Adrenal gland (tissue), 12 donors: ENCODE measurements around the gene KLF16. TPM values are rescaled to one million over a fixed set of nuclear protein-coding genes. Genes with fewer than 3 reads are reported as not detected.

Experiments used
- DNase-seq, 7 donors: peaks; one replicate each; pipeline ENCODE4 v3.0.0-alpha.2; 2019 to 2020
- H3K27ac ChIP-seq, 5 donors: fragments of 200-600 bp; sonication (generic) in 4 of 5; 1 replicate in 3 of 5; 2 replicates in 2 of 5; pipeline versions ENCODE4 v1.5.1 to v1.8.0; 2016 to 2020; ENCODE audit warnings: mild to moderate bottlenecking in 1 of 5
- H3K27me3 ChIP-seq: fragments of 200-600 bp; 2 replicates; pipeline ENCODE4 v1.8.0; 2021
- H3K36me3 ChIP-seq, 2 donors: fragments of 200-600 bp; replicated peaks in 1 of 2; 1 replicate in 1 of 2; 2 replicates in 1 of 2; pipeline versions ENCODE4 v1.5.1 to v1.8.0; 2018 to 2022
- H3K4me1 ChIP-seq, 2 donors: fragments of 200-600 bp; replicated peaks in 1 of 2; 1 replicate in 1 of 2; 2 replicates in 1 of 2; pipeline versions ENCODE4 v1.5.1 to v1.8.0; 2018 to 2021
- H3K4me3 ChIP-seq, 4 donors: fragments of 200-600 bp; sonication (generic) in 3 of 4; one replicate each; pipeline ENCODE4 v1.5.1; 2016 to 2018
- H3K9me3 ChIP-seq, 3 donors: fragments of 200-600 bp; sonication (generic) in 1 of 3; replicated peaks in 1 of 3; 1 replicate in 2 of 3; 2 replicates in 1 of 3; pipeline versions ENCODE4 v1.5.1 to v1.8.0; 2016 to 2021
- CTCF ChIP-seq, 6 experiments: fragments of 450-650 bp in 4 of 6; fragments of 200-600 bp in 2 of 6; sonication (generic) in 1 of 6; IDR thresholded peaks; 1 replicate in 5 of 6; 2 replicates in 1 of 6; pipeline versions ENCODE4 v1.5.1 to v1.8.0; 2016 to 2021; ENCODE audit warnings: antibody characterized with exemption in 6 of 6, mild to moderate bottlenecking in 2 of 6, moderate library complexity in 1 of 6
- POLR2A ChIP-seq, 2 donors: fragments of 450-650 bp; IDR thresholded peaks; one replicate each; pipeline ENCODE4 v1.6.1; 2017; ENCODE audit warnings: antibody characterized with exemption in 2 of 2, mild to moderate bottlenecking in 2 of 2, moderate library complexity in 1 of 2
- WGBS, 4 donors: extraction: QIAGEN DNeasy Blood & Tissue Kit in 2 of 4; methylation state at CpG; one replicate each; pipeline versions ENCODE4 v1.1.5 to v1.1.7; 2013 to 2017; 5-methylcytosine and 5-hydroxymethylcytosine counted together
- intact Hi-C, 2 donors: fragments of 100-400 bp; cut with DNase I; formaldehyde crosslinking; loops; one replicate each; pipeline versions ENCODE4 v1.14.1 to v1.15.0; 2022 to 2023
- polyA plus RNA-seq, 3 donors: library from polyadenylated mRNA; stranded (reverse); fragments of 200-250 nt in 2 of 3; fragments of 350-450 nt in 1 of 3; fragmentation: Illumina TruSeq in 1 of 3; extraction: RNeasy Lipid Tissue Mini Kit (QIAGEN cat#74804) in 1 of 3; gene quantifications; one replicate each; pipeline ENCODE4 v1.2.3, GENCODE V29; 2013 to 2014
- total RNA-seq, 9 donors: library from RNA; depleted of rRNA in 4 of 9; stranded (reverse); fragments of >200 nt in 4 of 9; fragments of 120-200 nt in 1 of 9; fragmentation: NEBNext Ultra II Directional in 1 of 9; extraction: Animal tissue kit (Norgen Biotek cat#: 25700) in 1 of 9; gene quantifications; one replicate each; pipeline versions ENCODE4 v1.1.0 to v1.2.4, GENCODE V29; 2013 to 2023
- donor health status: healthy with polysubstance abuse.
- donor health status: Bipolar disorder and iron deficiency.
- donor health status: DM: yes; HTN: yes; CAD: no.
- donor health status: DM: no; HTN: no; CAD: no.
- donor health status: DM: no; HTN: no; CAD: no.
- donor health status: DM: yes; HTN: yes; CAD: no.

Gene KLF16
- total and polyA plus RNA-seq, 12 donors, result 2.0 to 28.1 (median 13.9) TPM

- Histone ChIP-seq H3K27me3 (no peaks in the 10 kb centered on the region), H3K27ac (peak overlapping the region in 1 of 5 donors; percentile 66), H3K4me3 (no peak overlapping the region), H3K4me1 (peaks cover 12 to 24% of the 10 kb centered on the region in 2 donors), H3K9me3 (no peaks in the 10 kb centered on the region), H3K36me3 (peaks cover 0 to 8% of the 10 kb centered on the region in 2 donors)
- WGBS, 4 donors, result 90 to 97% (median 94%) methylated on average over 15 to 19 of the region's 19 CpGs
- DNase-seq, result peak in 2 of 7 donors; percentile 25 to 43
- intact Hi-C loops, result loop anchor here in 1 of 2 donors (10.0 kb wide), 1 partner anchor 266 kb away; no protein-coding TSS in a partner anchor
- TF ChIP-seq POLR2A (IDR thresholded peaks at IDR 0.05) (no peak), CTCF (IDR thresholded peaks at IDR 0.05) (no peak)
These were observed 52.8 kb downstream of the KLF16 start for GRCh38 chr19:1810439-1811160.

GRCh38 chr19:1809678-1810077 lies 53.7 kb downstream of the KLF16 start:
- H3K4me3 ChIP-seq, result no peak overlapping the region
- no peak for TF ChIP-seq POLR2A (IDR thresholded peaks at IDR 0.05)
- TF ChIP-seq CTCF (IDR thresholded peaks at IDR 0.05), result no peak
- peak in 1 of 7 donors; percentile 11 for DNase-seq
- intact Hi-C loops, result loop anchor here in 1 of 2 donors (10.0 kb wide), 1 partner anchor 265 kb away; no protein-coding TSS in a partner anchor
- H3K4me1 ChIP-seq, result peaks cover 12 to 17% of the 10 kb centered on the region in 2 donors
- WGBS, 4 donors, result 86 to 91% (median 89%) methylated on average over 7 to 18 of the region's 18 CpGs
- no peaks in the 10 kb centered on the region for H3K27me3 ChIP-seq
- H3K9me3 ChIP-seq, result no peaks in the 10 kb centered on the region
- H3K27ac ChIP-seq, result no peak overlapping the region
- no peaks in the 10 kb centered on the region for H3K36me3 ChIP-seq

- peaks cover 12 to 13% of the 10 kb centered on the region in 2 donors for H3K4me1 ChIP-seq
- no peak overlapping the region for H3K4me3 ChIP-seq
- H3K27me3 ChIP-seq, result no peaks in the 10 kb centered on the region
- intact Hi-C loops, result no loop called here
- DNase-seq, result no peak
- H3K27ac ChIP-seq, result no peak overlapping the region
- H3K36me3 ChIP-seq, result no peaks in the 10 kb centered on the region
- H3K9me3 ChIP-seq, result no peaks in the 10 kb centered on the region
- 89 to 90% methylated on average over 2 of the region's 2 CpGs; no CpG with 5 or more reads in 2 of the 4 donors for WGBS, 4 donors
- no peak for TF ChIP-seq CTCF (IDR thresholded peaks at IDR 0.05)
- TF ChIP-seq POLR2A (IDR thresholded peaks at IDR 0.05), result no peak
These were observed 55.0 kb downstream of the KLF16 start for GRCh38 chr19:1808395-1808731.

GRCh38 chr19:1807695-1808394 lies 55.5 kb downstream of the KLF16 start:
- TF ChIP-seq CTCF (IDR thresholded peaks at IDR 0.05) (no peak), POLR2A (IDR thresholded peaks at IDR 0.05) (no peak)
- Histone ChIP-seq H3K4me3 (no peak overlapping the region), H3K4me1 (peaks cover 7 to 8% of the 10 kb centered on the region in 2 donors), H3K36me3 (no peaks in the 10 kb centered on the region), H3K27me3 (no peaks in the 10 kb centered on the region), H3K9me3 (no peaks in the 10 kb centered on the region), H3K27ac (no peak overlapping the region)
- intact Hi-C loops, result no loop called here
- no peak for DNase-seq
- 83 to 93% (median 88%) methylated on average over 17 to 30 of the region's 30 CpGs for WGBS, 4 donors
